AG10803 (cell line): ENCODE measurements around the gene SEPSECS.

Source experiments
- DNase-seq: peaks from one replicate; pipeline ENCODE4 v3.0.0; 2010; ENCODE audit warnings: low read depth
- H3K4me3 ChIP-seq: 2 replicates; pipeline ENCODE4 v1.5.1; 2011; ENCODE audit warnings: mild to moderate bottlenecking, low read length, control low read depth
- CTCF ChIP-seq: conservative IDR thresholded peaks from 2 replicates; pipeline ENCODE4 v1.5.1; 2011; ENCODE audit warnings: mild to moderate bottlenecking, low read length, control low read depth, inconsistent platforms

SEPSECS gene

GRCh38 chr4:25110527-25111329, 49.5 kb downstream of the SEPSECS start:
- H3K4me3 ChIP-seq, result no peak overlapping the region
- no peak for DNase-seq
- TF ChIP-seq CTCF, result no peak

DNA sequence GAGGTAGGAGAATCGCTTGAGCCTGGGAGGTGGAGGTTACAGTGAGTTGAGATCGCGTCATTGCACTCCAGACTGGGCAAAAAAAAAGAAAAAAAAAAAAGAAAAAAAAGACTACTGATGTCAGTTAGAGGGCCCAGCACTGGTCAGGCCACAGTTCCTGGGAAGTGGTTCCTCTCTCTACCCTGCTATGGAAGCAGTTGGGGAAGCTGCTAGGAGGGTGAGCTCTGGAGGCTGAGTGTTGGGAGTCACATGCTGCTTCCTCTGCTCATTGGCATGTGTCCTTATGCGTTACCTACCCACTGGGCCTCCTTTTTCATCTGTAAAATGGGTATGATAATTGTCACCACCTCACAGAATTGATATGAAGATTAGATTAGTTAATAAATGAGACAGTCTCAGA, 50.7 kb downstream of the SEPSECS start:
- no peak for TF ChIP-seq CTCF
- DNase-seq, result no peak
- no peak overlapping the region for H3K4me3 ChIP-seq

GRCh38 chr4:25108556-25108955, 51.7 kb downstream of the SEPSECS start:
- no peak overlapping the region for H3K4me3 ChIP-seq
- TF ChIP-seq CTCF, result no peak
- no peak for DNase-seq

DNA sequence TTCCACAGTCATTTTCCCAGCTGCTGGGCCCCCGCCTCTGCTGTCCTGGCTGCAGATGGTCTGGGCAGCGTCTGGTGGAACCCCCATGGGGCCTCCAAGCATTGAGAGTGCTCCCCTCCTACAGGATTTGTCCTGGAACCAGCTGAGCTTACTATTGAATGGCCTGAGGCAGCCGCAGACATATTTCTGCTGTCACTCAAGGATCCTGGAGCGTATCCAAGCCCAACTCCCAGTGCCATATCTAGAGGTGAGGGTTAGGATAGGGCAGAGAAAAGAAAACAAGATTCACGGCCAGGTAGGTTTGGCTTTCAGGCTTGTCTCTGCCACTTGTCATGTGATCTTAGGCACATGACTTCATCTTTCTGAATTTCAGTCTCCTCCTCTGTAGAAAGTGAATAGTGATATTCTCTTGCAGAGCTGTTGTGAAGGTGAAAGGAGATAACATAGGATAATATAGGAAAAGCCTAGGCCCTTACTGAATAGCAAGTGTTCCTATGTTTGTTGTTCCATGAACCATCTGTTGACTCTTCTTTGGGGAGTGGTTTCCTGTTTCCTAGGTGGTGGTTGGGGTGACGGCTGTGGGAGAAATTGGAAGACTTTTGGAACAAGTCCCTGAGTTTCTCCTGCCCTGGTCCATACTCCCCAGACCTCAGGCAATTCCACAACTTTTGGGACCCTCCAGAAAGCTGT, 52.3 kb downstream of the SEPSECS start:
- no peak for TF ChIP-seq CTCF
- no peak for DNase-seq
- no peak overlapping the region for H3K4me3 ChIP-seq

GRCh38 chr4:25106363-25107151, 53.7 kb downstream of the SEPSECS start:
- no peak for DNase-seq
- no peak for TF ChIP-seq CTCF

GRCh38 chr4:25104591-25104990, 55.7 kb downstream of the SEPSECS start:
- no peak overlapping the region for H3K4me3 ChIP-seq
- no peak for DNase-seq
- TF ChIP-seq CTCF, result no peak

More at GRCh38 chr4:25106363-25107151, 53.7 kb downstream of the SEPSECS start:
- no peak overlapping the region for H3K4me3 ChIP-seq
